IMR-90 (cell line): ENCODE measurements around the gene MKX. TPM values are rescaled to one million over a fixed set of nuclear protein-coding genes. Genes with fewer than 3 reads are reported as not detected.
A peak's percentile ranks its signal among the peaks of the same experiment; 100 is the strongest.

Experiments
- ATAC-seq: fragments of 200-7000 bp; cut with Tn5 transposase; 2 replicates; pipeline ENCODE4 v1.9.1; 2020; ENCODE audit warnings: low read depth, mild to moderate bottlenecking, moderate library complexity
- BruUV-seq: library from RNA; stranded (reverse); fragments of 400-500 nt; replicated peaks from 2 replicates; lab custom pipeline; 2021; lab: Mats Ljungman, UMichigan
- CTCF ChIA-PET: fragments of 300-600 bp; formaldehyde crosslinking; extraction: SDS; loops from one replicate; lab custom pipeline; 2021; ENCODE audit warnings: antibody characterized with exemption; lab: Yijun Ruan, JAX
- POLR2A ChIA-PET: fragments of 300-600 bp; sonication (Branson Sonifier 250); formaldehyde crosslinking; loops from one replicate; lab custom pipeline; 2022; ENCODE audit warnings: antibody characterized with exemption; ENCODE audit not compliant: unreplicated experiment; lab: Charles Lee
- DNase-seq: peaks from one replicate; pipeline ENCODE4 v3.0.0; 2013
- H2AFZ ChIP-seq: replicated peaks from 2 replicates; pipeline ENCODE3; 2013; ENCODE audit warnings: low read length, mild to moderate bottlenecking; ENCODE audit not compliant: poor library complexity
- H2AK5ac ChIP-seq: 2 replicates; pipeline ENCODE4 v1.6.1; 2013; ENCODE audit warnings: low read depth, low read length, inconsistent platforms
- H2AK9ac ChIP-seq: replicated peaks from 2 replicates; pipeline ENCODE3; 2013; ENCODE audit warnings: mild to moderate bottlenecking, low read depth, low read length, moderate library complexity; ENCODE audit not compliant: poor library complexity
- H2BK120ac ChIP-seq: 2 replicates; pipeline ENCODE4 v1.6.1; 2013; ENCODE audit warnings: low read depth, low read length, inconsistent platforms
- H2BK15ac ChIP-seq: 3 replicates; pipeline ENCODE4 v1.6.1; 2013; ENCODE audit warnings: low read depth, low read length, inconsistent platforms
- H2BK20ac ChIP-seq: 2 replicates; pipeline ENCODE4 v1.6.1; 2013; ENCODE audit warnings: low read depth, mild to moderate bottlenecking, inconsistent platforms, low read length, moderate library complexity
- H2BK5ac ChIP-seq: 2 replicates; pipeline ENCODE4 v1.6.1; 2013; ENCODE audit warnings: mild to moderate bottlenecking, low read depth, low read length, inconsistent platforms; ENCODE audit not compliant: poor library complexity, severe bottlenecking
- H3K14ac ChIP-seq: replicated peaks from 2 replicates; pipeline ENCODE4 v1.6.1; 2013; ENCODE audit warnings: low read depth, low read length, inconsistent platforms
- H3K18ac ChIP-seq: 2 replicates; pipeline ENCODE4 v1.6.1; 2013; ENCODE audit warnings: low read depth, low read length, control low read depth
- H3K23ac ChIP-seq: 2 replicates; pipeline ENCODE4 v1.6.1; 2013; ENCODE audit warnings: low read depth, low read length, inconsistent platforms
- H3K27ac ChIP-seq: 2 replicates; pipeline ENCODE4 v1.5.1; 2013; ENCODE audit warnings: mild to moderate bottlenecking, control low read depth, low read length; ENCODE audit not compliant: insufficient read depth
- H3K27me3 ChIP-seq: 2 replicates; pipeline ENCODE4 v1.6.1; 2013; ENCODE audit warnings: low read length; ENCODE audit not compliant: control insufficient read depth, insufficient read depth
- H3K36me3 ChIP-seq: 2 replicates; pipeline ENCODE4 v1.6.1; 2013; ENCODE audit warnings: low read length, mixed read lengths; ENCODE audit not compliant: control insufficient read depth, insufficient read depth
- H3K4ac ChIP-seq: 2 replicates; pipeline ENCODE4 v1.6.1; 2013; ENCODE audit warnings: low read depth, low read length, inconsistent platforms
- H3K4me1 ChIP-seq: 2 replicates; pipeline ENCODE4 v1.6.1; 2013; ENCODE audit warnings: low read length, mixed read lengths; ENCODE audit not compliant: control insufficient read depth, insufficient read depth
- H3K4me2 ChIP-seq: 2 replicates; pipeline ENCODE4 v1.6.1; 2013; ENCODE audit warnings: low read depth, mild to moderate bottlenecking, control low read depth, low read length, moderate library complexity
- H3K4me3 ChIP-seq: 2 replicates; pipeline ENCODE4 v1.5.1; 2013; ENCODE audit warnings: low read depth, mild to moderate bottlenecking, control low read depth, low read length, moderate library complexity; ENCODE audit not compliant: insufficient read depth
- H3K56ac ChIP-seq: 2 replicates; pipeline ENCODE4 v1.6.1; 2013; ENCODE audit warnings: low read length, inconsistent platforms; ENCODE audit not compliant: insufficient read depth; ENCODE audit errors: extremely low read depth
- H3K79me1 ChIP-seq, 2 experiments: 2 replicates each; pipeline ENCODE4 v1.6.1; 2013; ENCODE audit warnings: low read length in 2 of 2, inconsistent platforms in 1 of 2, low read depth in 1 of 2
- H3K9ac ChIP-seq: 2 replicates; pipeline ENCODE4 v1.6.1; 2013; ENCODE audit warnings: low read depth, low read length, control low read depth
- H3K9me1 ChIP-seq: 2 replicates; pipeline ENCODE4 v1.6.1; 2013; ENCODE audit warnings: low read length, inconsistent platforms; ENCODE audit not compliant: insufficient read depth
- H3K9me3 ChIP-seq: 2 replicates; pipeline ENCODE4 v1.6.1; 2013; ENCODE audit warnings: low read length; ENCODE audit not compliant: control insufficient read depth, insufficient read depth
- H4K20me1 ChIP-seq: 2 replicates; pipeline ENCODE4 v1.6.1; 2013; ENCODE audit warnings: low read length, inconsistent platforms; ENCODE audit not compliant: insufficient read depth
- H4K5ac ChIP-seq: 2 replicates; pipeline ENCODE4 v1.6.1; 2013; ENCODE audit warnings: mild to moderate bottlenecking, low read depth, low read length, control low read depth
- H4K8ac ChIP-seq, 2 experiments: 2 replicates each; pipeline ENCODE4 v1.6.1; 2013; ENCODE audit warnings: low read depth in 2 of 2, low read length in 2 of 2, control low read depth in 1 of 2, inconsistent platforms in 1 of 2
- H4K91ac ChIP-seq: 2 replicates; pipeline ENCODE4 v1.6.1; 2013; ENCODE audit warnings: low read depth, low read length, inconsistent platforms; ENCODE audit not compliant: insufficient read depth
- WGBS, 2 experiments: methylation state at CpG; one replicate each; pipeline versions ENCODE4 v1.1.5 to v1.1.7; 2013; ENCODE audit warnings: missing lambda C conversion rate in 2 of 2; ENCODE audit not compliant: insufficient read length in 1 of 2; ENCODE audit errors: extremely low coverage in 2 of 2; 5-methylcytosine and 5-hydroxymethylcytosine counted together
- dilution Hi-C: fragments of 300-500 bp; cut with HindIII; formaldehyde crosslinking; loops from one replicate; pipeline ENCODE4 v1.14.3; 2018; ENCODE audit warnings: low sequenced_read_pairs; ENCODE audit not compliant: unreplicated experiment
- in situ Hi-C: fragments of 300-500 bp; cut with MboI; formaldehyde crosslinking; loops from 3 replicates; pipeline ENCODE4 v1.14.3; 2019; ENCODE audit warnings: low sequenced_read_pairs, inconsistent platforms, mixed read lengths
- intact Hi-C: fragments of 100-400 bp; cut with micrococcal nuclease; formaldehyde crosslinking; loops from 2 replicates; pipeline ENCODE4 v1.10.0; 2022
- polyA plus RNA-seq, 3 experiments: library from polyadenylated mRNA; depleted of rRNA; stranded (reverse); fragments of >200 nt; gene quantifications; 2 replicates each; pipeline ENCODE4 v1.2.3, GENCODE V29; 2012; ENCODE audit warnings: low replicate concordance in 1 of 3
- total RNA-seq: library from RNA; depleted of rRNA; stranded (reverse); fragments of >200 nt; gene quantifications from 2 replicates; pipeline ENCODE4 v1.2.3, GENCODE V29; 2012
- TF ChIP-seq, protein P1 (sequence below): conservative IDR thresholded peaks from 2 replicates; pipeline ENCODE4 v1.5.1; 2012; ENCODE audit warnings: mild to moderate bottlenecking, low read depth, low read length, improper control_type of control experiment

Gene MKX
- total and polyA plus RNA-seq, 2 of the 4 experiments (the other 2 are of a cell fraction), result 0.10 to 0.36 TPM

DNA sequence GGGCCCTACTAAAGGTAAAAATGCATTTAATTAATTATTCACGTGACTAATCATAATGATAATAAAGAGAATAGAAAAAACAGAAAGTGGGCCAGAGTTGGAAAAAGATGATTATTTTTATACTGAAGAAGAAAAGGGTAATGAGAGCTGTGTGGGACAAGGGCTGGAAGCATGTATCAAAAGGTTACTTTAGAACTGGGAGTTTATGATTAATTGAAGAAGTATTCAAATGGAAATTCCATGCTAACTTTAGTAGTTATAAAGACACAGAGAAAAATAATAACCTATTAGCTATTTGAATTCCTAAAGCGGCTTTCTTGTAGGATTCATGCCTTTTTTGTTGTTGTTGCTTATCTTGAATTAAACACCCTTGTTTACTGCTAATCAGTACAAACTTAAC lies 49.9 kb downstream of the MKX start:
- H4K8ac ChIP-seq, result no peak overlapping the region
- POLR2A ChIA-PET, result no interaction called here
- H3K9ac ChIP-seq, result no peak overlapping the region
- no peak overlapping the region for H3K4me3 ChIP-seq
- no peak overlapping the region for H2AK9ac ChIP-seq
- in situ Hi-C loops (no loop called here), dilution Hi-C loops (no loop called here), intact Hi-C loops (no loop called here)
- H3K27ac ChIP-seq, result no peak overlapping the region
- H2BK20ac ChIP-seq, result no peak overlapping the region
- no TSS peak for BruUV-seq
- H3K14ac ChIP-seq, result no peak overlapping the region
- no peaks in the 10 kb centered on the region for H4K20me1 ChIP-seq
- H3K4me1 ChIP-seq, result peaks cover 3% of the 10 kb centered on the region; the same call in 1 of the 2 replicates
- H3K36me3 ChIP-seq, result no peaks in the 10 kb centered on the region
- TF ChIP-seq, protein P1, sequence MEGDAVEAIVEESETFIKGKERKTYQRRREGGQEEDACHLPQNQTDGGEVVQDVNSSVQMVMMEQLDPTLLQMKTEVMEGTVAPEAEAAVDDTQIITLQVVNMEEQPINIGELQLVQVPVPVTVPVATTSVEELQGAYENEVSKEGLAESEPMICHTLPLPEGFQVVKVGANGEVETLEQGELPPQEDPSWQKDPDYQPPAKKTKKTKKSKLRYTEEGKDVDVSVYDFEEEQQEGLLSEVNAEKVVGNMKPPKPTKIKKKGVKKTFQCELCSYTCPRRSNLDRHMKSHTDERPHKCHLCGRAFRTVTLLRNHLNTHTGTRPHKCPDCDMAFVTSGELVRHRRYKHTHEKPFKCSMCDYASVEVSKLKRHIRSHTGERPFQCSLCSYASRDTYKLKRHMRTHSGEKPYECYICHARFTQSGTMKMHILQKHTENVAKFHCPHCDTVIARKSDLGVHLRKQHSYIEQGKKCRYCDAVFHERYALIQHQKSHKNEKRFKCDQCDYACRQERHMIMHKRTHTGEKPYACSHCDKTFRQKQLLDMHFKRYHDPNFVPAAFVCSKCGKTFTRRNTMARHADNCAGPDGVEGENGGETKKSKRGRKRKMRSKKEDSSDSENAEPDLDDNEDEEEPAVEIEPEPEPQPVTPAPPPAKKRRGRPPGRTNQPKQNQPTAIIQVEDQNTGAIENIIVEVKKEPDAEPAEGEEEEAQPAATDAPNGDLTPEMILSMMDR, result no peak
- H3K79me1 ChIP-seq, result no peaks in the 10 kb centered on the region
- no CpG with 5 or more reads among the region's 2 CpGs for WGBS, 2 experiments
- H3K9me3 ChIP-seq, result no peaks in the 10 kb centered on the region
- H3K4ac ChIP-seq, result no peak overlapping the region
- no peak overlapping the region for H2AK5ac ChIP-seq
- ATAC-seq, result peak; percentile 73
- peak overlapping the region; percentile 47 for H2BK5ac ChIP-seq
- no peak overlapping the region for H2AFZ ChIP-seq
- H4K91ac ChIP-seq, result no peak overlapping the region
- H3K27me3 ChIP-seq, result no peaks in the 10 kb centered on the region
- DNase-seq, result no peak
- H2BK120ac ChIP-seq, result no peak overlapping the region
- CTCF ChIA-PET, result interaction anchor here (0.6 to 1.0 kb wide), 2 partner anchors 26 to 29 kb away, joined by 3 read pairs; no protein-coding TSS in a partner anchor
- no peak overlapping the region for H3K23ac ChIP-seq
- peaks cover 9% of the 10 kb centered on the region; the same call in 1 of the 2 replicates for H3K9me1 ChIP-seq
- H3K56ac ChIP-seq, result no peak overlapping the region
- H2BK15ac ChIP-seq, result no peak overlapping the region
- peak overlapping the region; percentile 67; the same call in 1 of the 2 replicates for H3K4me2 ChIP-seq
- no peak overlapping the region for H4K5ac ChIP-seq
- H3K18ac ChIP-seq, result no peak overlapping the region; the same call in 1 of the 2 replicates
